Mesendoderm (in vitro differentiated cells): Measurements from ENCODE around the gene GAB2.
A peak's percentile ranks its signal among the peaks of the same experiment; 100 is the strongest.
"Not testable (repeated sequence)": the region's sequence is repeated elsewhere in the genome, so short reads cannot be mapped to it uniquely, and the experiment has no call there.

Experiments
- DNase-seq: peaks from one replicate; pipeline ENCODE4 v3.0.0; 2013
- H2AK5ac ChIP-seq: 2 replicates; pipeline ENCODE4 v1.6.1; 2013; ENCODE audit warnings: low read length, inconsistent platforms
- H2BK120ac ChIP-seq: 2 replicates; pipeline ENCODE4 v1.6.1; 2013; ENCODE audit warnings: low read depth, mild to moderate bottlenecking, low read length, moderate library complexity, mixed read lengths
- H2BK15ac ChIP-seq: replicated peaks from 2 replicates; pipeline ENCODE4 v1.6.1; 2013; ENCODE audit warnings: low read depth, mild to moderate bottlenecking, moderate library complexity
- H2BK5ac ChIP-seq: 2 replicates; pipeline ENCODE4 v1.6.1; 2013; ENCODE audit warnings: low read length, inconsistent platforms
- H3K18ac ChIP-seq: 2 replicates; pipeline ENCODE4 v1.6.1; 2013; ENCODE audit warnings: mild to moderate bottlenecking, low read length, mixed read lengths
- H3K23ac ChIP-seq: one replicate; pipeline ENCODE4 v1.6.1; 2013; ENCODE audit warnings: low read length
- H3K27ac ChIP-seq: 2 replicates; pipeline ENCODE4 v1.5.1; 2013; ENCODE audit warnings: low read depth, mild to moderate bottlenecking, inconsistent platforms, low read length, moderate library complexity
- H3K27me3 ChIP-seq: 2 replicates; pipeline ENCODE4 v1.6.1; 2013; ENCODE audit warnings: low read length, control low read depth, mild to moderate bottlenecking, inconsistent platforms; ENCODE audit not compliant: insufficient read depth, poor library complexity
- H3K36me3 ChIP-seq: 2 replicates; pipeline ENCODE4 v1.6.1; 2013; ENCODE audit warnings: low read length, inconsistent platforms; ENCODE audit not compliant: control insufficient read depth, insufficient read depth
- H3K4ac ChIP-seq: one replicate; pipeline ENCODE4 v1.6.1; 2013; ENCODE audit warnings: low read depth, mild to moderate bottlenecking, low read length, moderate library complexity
- H3K4me1 ChIP-seq: 2 replicates; pipeline ENCODE4 v1.6.1; 2013; ENCODE audit warnings: low read depth, low read length, inconsistent platforms; ENCODE audit not compliant: control insufficient read depth
- H3K4me2 ChIP-seq: 2 replicates; pipeline ENCODE4 v1.6.1; 2013; ENCODE audit warnings: low read length
- H3K4me3 ChIP-seq: 2 replicates; pipeline ENCODE4 v1.5.1; 2013; ENCODE audit warnings: mild to moderate bottlenecking, low read length
- H3K56ac ChIP-seq: one replicate; pipeline ENCODE4 v1.6.1; 2013; ENCODE audit warnings: low read length
- H3K79me1 ChIP-seq: 2 replicates; pipeline ENCODE4 v1.6.1; 2013; ENCODE audit warnings: low read length, inconsistent platforms
- H3K79me2 ChIP-seq: 2 replicates; pipeline ENCODE4 v1.6.1; 2013; ENCODE audit warnings: mild to moderate bottlenecking, low read length; ENCODE audit not compliant: control insufficient read depth, insufficient read depth
- H3K9ac ChIP-seq: 2 replicates; pipeline ENCODE4 v1.6.1; 2013; ENCODE audit warnings: low read length, inconsistent platforms
- H4K5ac ChIP-seq: one replicate; pipeline ENCODE4 v1.6.1; 2013; ENCODE audit warnings: low read length
- H4K8ac ChIP-seq: one replicate; pipeline ENCODE4 v1.6.1; 2013; ENCODE audit warnings: low read depth, mild to moderate bottlenecking, control low read depth, low read length, moderate library complexity
- WGBS: extraction: QIAGEN DNeasy Blood & Tissue Kit; methylation state at CpG from one replicate; pipeline ENCODE4 v1.1.7; 2013; ENCODE audit warnings: low lambda C conversion rate, missing lambda C conversion rate; ENCODE audit not compliant: insufficient coverage; ENCODE audit errors: extremely low coverage; 5-methylcytosine and 5-hydroxymethylcytosine counted together

GAB2 gene

GRCh38 chr11:78361228-78361627, 56.4 kb downstream of the GAB2 start:
- H3K36me3 ChIP-seq = no peaks in the 10 kb centered on the region
- no CpG with 5 or more reads among the region's 2 CpGs for WGBS
- no peak overlapping the region for H2BK5ac ChIP-seq
- no peak overlapping the region for H3K9ac ChIP-seq
- H3K4ac ChIP-seq = no peak overlapping the region
- no peak overlapping the region for H2AK5ac ChIP-seq
- no peak overlapping the region for H4K8ac ChIP-seq
- no peak for DNase-seq
- H3K27ac ChIP-seq = no peak overlapping the region
- no peaks in the 10 kb centered on the region for H3K79me2 ChIP-seq
- no peaks in the 10 kb centered on the region for H3K27me3 ChIP-seq
- H3K23ac ChIP-seq = no peak overlapping the region
- H4K5ac ChIP-seq = no peak overlapping the region
- peaks cover 10% of the 10 kb centered on the region for H3K4me1 ChIP-seq
- no peak overlapping the region for H2BK120ac ChIP-seq
- no peak overlapping the region for H3K56ac ChIP-seq
- no peak overlapping the region for H3K4me2 ChIP-seq
- no peaks in the 10 kb centered on the region for H3K79me1 ChIP-seq
- no peak overlapping the region for H3K4me3 ChIP-seq
- no peak overlapping the region for H2BK15ac ChIP-seq
- H3K18ac ChIP-seq = no peak overlapping the region

GRCh38 chr11:78359921-78360320, 57.7 kb downstream of the GAB2 start:
- peaks cover 6% of the 10 kb centered on the region for H3K4me1 ChIP-seq
- DNase-seq = no peak
- H3K36me3 ChIP-seq = no peaks in the 10 kb centered on the region
- H3K79me1 ChIP-seq = no peaks in the 10 kb centered on the region
- H2AK5ac ChIP-seq = no peak overlapping the region
- H3K4me2 ChIP-seq = no peak overlapping the region
- no peak overlapping the region for H3K27ac ChIP-seq
- no peak overlapping the region for H4K8ac ChIP-seq
- no peaks in the 10 kb centered on the region for H3K27me3 ChIP-seq
- no peak overlapping the region for H3K18ac ChIP-seq
- no peak overlapping the region for H2BK15ac ChIP-seq
- no peak overlapping the region for H2BK5ac ChIP-seq
- no peak overlapping the region for H3K4ac ChIP-seq
- H3K79me2 ChIP-seq = no peaks in the 10 kb centered on the region
- H3K4me3 ChIP-seq = no peak overlapping the region
- no peak overlapping the region for H2BK120ac ChIP-seq
- H3K23ac ChIP-seq = no peak overlapping the region
- H4K5ac ChIP-seq = no peak overlapping the region
- no CpG with 5 or more reads among the region's 3 CpGs for WGBS
- H3K9ac ChIP-seq = no peak overlapping the region
- no peak overlapping the region for H3K56ac ChIP-seq

- H3K4me2 ChIP-seq, H3K9ac ChIP-seq, H3K4me1 ChIP-seq, H2BK120ac ChIP-seq, H3K23ac ChIP-seq, H3K36me3 ChIP-seq, H3K79me1 ChIP-seq, H3K27me3 ChIP-seq, H3K27ac ChIP-seq, H3K4me3 ChIP-seq, H2BK15ac ChIP-seq, H3K56ac ChIP-seq, H2AK5ac ChIP-seq, H3K79me2 ChIP-seq, H3K18ac ChIP-seq, H3K4ac ChIP-seq, H4K8ac ChIP-seq, H4K5ac ChIP-seq, H2BK5ac ChIP-seq, DNase-seq: not testable (repeated sequence)
- no CpG with 5 or more reads among the region's 3 CpGs for WGBS
These were observed 59.7 kb downstream of the GAB2 start for GRCh38 chr11:78357924-78358323.

GRCh38 chr11:78357425-78357824, 60.2 kb downstream of the GAB2 start:
- not testable (repeated sequence) for H2BK15ac ChIP-seq, H2BK5ac ChIP-seq, H3K27ac ChIP-seq, H3K36me3 ChIP-seq, DNase-seq, H3K23ac ChIP-seq, H3K79me1 ChIP-seq, H3K9ac ChIP-seq, H3K4ac ChIP-seq, H3K56ac ChIP-seq, H4K5ac ChIP-seq, H3K27me3 ChIP-seq, H3K4me1 ChIP-seq, H3K79me2 ChIP-seq, H4K8ac ChIP-seq, H3K4me2 ChIP-seq, H3K4me3 ChIP-seq, H3K18ac ChIP-seq, H2BK120ac ChIP-seq, H2AK5ac ChIP-seq
- WGBS = no CpG with 5 or more reads among the region's 1 CpG

- not testable (repeated sequence) for H3K79me1 ChIP-seq, H3K36me3 ChIP-seq, H3K4me2 ChIP-seq, H3K9ac ChIP-seq, H3K4ac ChIP-seq, H3K18ac ChIP-seq, H3K23ac ChIP-seq, H3K4me3 ChIP-seq, H2BK5ac ChIP-seq, DNase-seq, H3K79me2 ChIP-seq, H4K8ac ChIP-seq, H2AK5ac ChIP-seq, H3K56ac ChIP-seq, H2BK120ac ChIP-seq, H4K5ac ChIP-seq, H3K27ac ChIP-seq, H2BK15ac ChIP-seq, H3K27me3 ChIP-seq, H3K4me1 ChIP-seq
- no CpG with 5 or more reads among the region's 3 CpGs for WGBS
These were observed 61.9 kb downstream of the GAB2 start for GRCh38 chr11:78355742-78356141.

GRCh38 chr11:78355309-78355705, 62.3 kb downstream of the GAB2 start:
- Histone ChIP-seq H4K5ac (no peak overlapping the region), H3K79me2 (no peaks in the 10 kb centered on the region), H3K27me3 (no peaks in the 10 kb centered on the region), H3K23ac (no peak overlapping the region), H3K9ac (no peak overlapping the region), H3K4me2 (no peak overlapping the region), H3K56ac (no peak overlapping the region), H3K79me1 (no peaks in the 10 kb centered on the region), H2BK5ac (no peak overlapping the region), H3K4me3 (no peak overlapping the region), H3K4me1 (peaks cover 11% of the 10 kb centered on the region), H2AK5ac (no peak overlapping the region), H4K8ac (no peak overlapping the region), H3K18ac (peak overlapping the region; percentile 54), H2BK120ac (no peak overlapping the region), H2BK15ac (no peak overlapping the region), H3K4ac (no peak overlapping the region), H3K27ac (no peak overlapping the region), H3K36me3 (no peaks in the 10 kb centered on the region)
- DNase-seq = no peak
- no CpG with 5 or more reads among the region's 6 CpGs for WGBS
